ENCODE results near the gene LRRC41. TPM values are rescaled to one million over a fixed set of nuclear protein-coding genes. Genes with fewer than 3 reads are reported as not detected.
"Not testable (repeated sequence)": the region's sequence is repeated elsewhere in the genome, so short reads cannot be mapped to it uniquely, and the experiment has no call there.

LRRC41 gene
- polyA plus RNA-seq, 1 of the 3 experiments (the other 2 are of a cell fraction): 59.3 TPM

GRCh38 chr1:46328182-46328581 is 24.8 kb upstream of the LRRC41 start:
- H3K27me3 ChIP-seq (ENCODE audit: insufficient read depth); H3K4me3 ChIP-seq (ENCODE audit: low read depth in 2 of 2, low read length in 1 of 2); H3K4me2 ChIP-seq; H3K27ac ChIP-seq (ENCODE audit: low read depth in 2 of 2, low read length in 1 of 2); H3K36me3 ChIP-seq (replicated peaks in 1 of 2; ENCODE audit: control insufficient read depth in 1 of 2, insufficient read depth in 2 of 2, low read length in 1 of 2); H4K20me1 ChIP-seq (ENCODE audit: insufficient read depth); H3K9me3 ChIP-seq; H2AFZ ChIP-seq (ENCODE audit: low read depth); H3K9ac ChIP-seq; H3F3A ChIP-seq (replicated peaks; ENCODE audit: insufficient read depth); H3K79me2 ChIP-seq (ENCODE audit: insufficient read depth); POLR2A ChIA-PET; H3K4me1 ChIP-seq (ENCODE audit: control insufficient read depth in 1 of 2, insufficient read depth in 2 of 2, low read depth in 1 of 2, low read length in 1 of 2); DNase-seq; H3K9me2 ChIP-seq: not testable (repeated sequence)
- 85% methylated on average over 7 of the region's 7 CpGs for WGBS (ENCODE audit: low lambda C conversion rate)
- CTCF ChIA-PET: interaction anchor here (1.7 to 2.1 kb wide), 2 partner anchors 12 to 20 kb away, joined by 6 to 7 read pairs; partner anchors contain the start of gene NSUN4

- H3K27me3 ChIP-seq (ENCODE audit: insufficient read depth); H3K9me3 ChIP-seq; H3K9me2 ChIP-seq; DNase-seq; H3K4me3 ChIP-seq (ENCODE audit: low read depth in 2 of 2, low read length in 1 of 2); H3K27ac ChIP-seq (ENCODE audit: low read depth in 2 of 2, low read length in 1 of 2); H3F3A ChIP-seq (replicated peaks; ENCODE audit: insufficient read depth); H3K4me1 ChIP-seq (ENCODE audit: control insufficient read depth in 1 of 2, insufficient read depth in 2 of 2, low read depth in 1 of 2, low read length in 1 of 2); H2AFZ ChIP-seq (ENCODE audit: low read depth); H3K9ac ChIP-seq; POLR2A ChIA-PET; H3K4me2 ChIP-seq; H4K20me1 ChIP-seq (ENCODE audit: insufficient read depth); H3K79me2 ChIP-seq (ENCODE audit: insufficient read depth); H3K36me3 ChIP-seq (replicated peaks in 1 of 2; ENCODE audit: control insufficient read depth in 1 of 2, insufficient read depth in 2 of 2, low read length in 1 of 2): not testable (repeated sequence)
- 94% methylated on average over 11 of the region's 11 CpGs for WGBS (ENCODE audit: low lambda C conversion rate)
- CTCF ChIA-PET: interaction anchor here (1.0 kb wide), 1 partner anchor 16 kb away, joined by 3 read pairs; no protein-coding TSS in a partner anchor
Measured at GRCh38 chr1:46325285-46326076, 22.1 kb upstream of the LRRC41 start.

- H3K27ac ChIP-seq (ENCODE audit: low read depth in 2 of 2, low read length in 1 of 2); H2AFZ ChIP-seq (ENCODE audit: low read depth); H3K9ac ChIP-seq; H3K4me3 ChIP-seq (ENCODE audit: low read depth in 2 of 2, low read length in 1 of 2); CTCF ChIA-PET; H3K27me3 ChIP-seq (ENCODE audit: insufficient read depth); H4K20me1 ChIP-seq (ENCODE audit: insufficient read depth); H3K9me2 ChIP-seq; H3K4me2 ChIP-seq; DNase-seq; H3K36me3 ChIP-seq (replicated peaks in 1 of 2; ENCODE audit: control insufficient read depth in 1 of 2, insufficient read depth in 2 of 2, low read length in 1 of 2); H3K79me2 ChIP-seq (ENCODE audit: insufficient read depth); H3F3A ChIP-seq (replicated peaks; ENCODE audit: insufficient read depth); H3K4me1 ChIP-seq (ENCODE audit: control insufficient read depth in 1 of 2, insufficient read depth in 2 of 2, low read depth in 1 of 2, low read length in 1 of 2); H3K9me3 ChIP-seq: not testable (repeated sequence)
- 95% methylated on average over 6 of the region's 6 CpGs for WGBS (ENCODE audit: low lambda C conversion rate)
- POLR2A ChIA-PET: interaction anchor here (0.7 kb wide), 1 partner anchor 99 kb away, joined by 3 read pairs; no protein-coding TSS in a partner anchor
Measured at GRCh38 chr1:46322191-46322590, 18.8 kb upstream of the LRRC41 start.

DNA sequence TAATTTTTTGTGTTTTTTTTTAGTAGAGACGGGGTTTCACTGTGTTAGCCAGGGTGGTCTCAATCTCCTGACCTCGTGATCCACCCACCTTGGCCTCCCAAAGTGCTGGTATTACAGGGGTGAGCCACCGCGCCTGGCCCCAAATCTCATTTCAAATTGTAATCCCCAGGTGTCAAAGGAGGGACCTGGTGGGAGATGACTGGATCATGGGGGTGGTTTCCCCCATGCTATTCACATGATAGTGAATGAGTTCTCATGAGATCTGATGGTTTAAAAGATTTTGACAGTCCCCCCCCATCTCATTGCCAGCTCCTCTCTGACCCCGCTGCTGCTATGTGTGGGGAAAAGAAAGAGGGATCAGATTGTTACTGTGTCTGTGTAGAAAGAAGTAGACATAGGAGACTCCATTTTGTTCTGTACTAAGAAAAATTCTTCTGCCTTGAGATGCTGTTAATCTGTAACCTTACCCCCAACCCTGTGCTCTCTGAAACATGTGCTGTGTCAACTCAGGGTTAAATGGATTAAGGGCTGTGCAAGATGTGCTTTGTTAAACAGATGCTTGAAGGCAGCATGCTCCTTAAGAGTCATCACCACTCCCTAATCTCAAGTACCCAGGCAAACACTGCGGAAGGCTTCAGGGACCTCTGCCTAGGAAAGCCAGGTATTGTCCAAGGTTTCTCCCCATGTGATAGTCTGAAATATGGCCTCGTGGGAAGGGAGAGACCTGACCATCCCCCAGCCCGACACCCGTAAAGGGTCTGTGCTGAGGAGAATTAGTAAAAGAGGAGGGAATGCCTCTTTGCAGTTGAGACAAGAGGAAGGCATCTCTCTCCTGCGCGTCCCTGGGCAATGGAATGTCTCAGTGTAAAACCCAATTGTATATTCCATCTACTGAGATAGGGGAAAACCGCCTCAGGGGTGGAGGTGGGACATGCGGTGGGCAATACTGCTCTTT is 16.8 kb upstream of the LRRC41 start:
- H3K4me1 ChIP-seq (ENCODE audit: control insufficient read depth in 1 of 2, insufficient read depth in 2 of 2, low read depth in 1 of 2, low read length in 1 of 2); H3K4me2 ChIP-seq; H3K27me3 ChIP-seq (ENCODE audit: insufficient read depth); POLR2A ChIA-PET; DNase-seq; H3K4me3 ChIP-seq (ENCODE audit: low read depth in 2 of 2, low read length in 1 of 2); H3K9me3 ChIP-seq; H3K9me2 ChIP-seq; H2AFZ ChIP-seq (ENCODE audit: low read depth); H3K79me2 ChIP-seq (ENCODE audit: insufficient read depth); H3K27ac ChIP-seq (ENCODE audit: low read depth in 2 of 2, low read length in 1 of 2); H4K20me1 ChIP-seq (ENCODE audit: insufficient read depth); H3K9ac ChIP-seq: not testable (repeated sequence)
- Histone ChIP-seq H3K36me3 (replicated peaks in 1 of 2; ENCODE audit: control insufficient read depth in 1 of 2, insufficient read depth in 2 of 2, low read length in 1 of 2) (peaks cover 12 to 21% of the 10 kb centered on the region in 2 experiments), H3F3A (replicated peaks; ENCODE audit: insufficient read depth) (peaks cover 14% of the 10 kb centered on the region)
- WGBS (ENCODE audit: low lambda C conversion rate): 91% methylated on average over 13 of the region's 13 CpGs
- CTCF ChIA-PET: interaction anchor here (1.0 kb wide), 1 partner anchor 17 kb away, joined by 3 read pairs; the partner anchor contains the start of genes LRRC41 and UQCRH

- H4K20me1 ChIP-seq (ENCODE audit: insufficient read depth); H3K9me2 ChIP-seq; H3K4me2 ChIP-seq; DNase-seq; H3K9me3 ChIP-seq; H2AFZ ChIP-seq (ENCODE audit: low read depth); H3K4me3 ChIP-seq (ENCODE audit: low read depth in 2 of 2, low read length in 1 of 2); H3K79me2 ChIP-seq (ENCODE audit: insufficient read depth); H3K4me1 ChIP-seq (ENCODE audit: control insufficient read depth in 1 of 2, insufficient read depth in 2 of 2, low read depth in 1 of 2, low read length in 1 of 2); H3K9ac ChIP-seq; H3K27me3 ChIP-seq (ENCODE audit: insufficient read depth); H3K27ac ChIP-seq (ENCODE audit: low read depth in 2 of 2, low read length in 1 of 2); POLR2A ChIA-PET: not testable (repeated sequence)
- CTCF ChIA-PET: interaction anchor here (1.2 kb wide), 1 partner anchor 23 kb away, joined by 4 read pairs; no protein-coding TSS in a partner anchor
- Histone ChIP-seq H3F3A (replicated peaks; ENCODE audit: insufficient read depth) (peaks cover 21% of the 10 kb centered on the region), H3K36me3 (replicated peaks in 1 of 2; ENCODE audit: control insufficient read depth in 1 of 2, insufficient read depth in 2 of 2, low read length in 1 of 2) (peaks cover 17 to 29% of the 10 kb centered on the region in 2 experiments)
- whole genome bisulfite sequencing (ENCODE audit: low lambda C conversion rate): 99% methylated on average over 6 of the region's 6 CpGs
Measured at GRCh38 chr1:46319301-46319700, 15.9 kb upstream of the LRRC41 start.

All from SK-N-SH (cell line).